ENCODE results near the gene ABHD16A.

DNA sequence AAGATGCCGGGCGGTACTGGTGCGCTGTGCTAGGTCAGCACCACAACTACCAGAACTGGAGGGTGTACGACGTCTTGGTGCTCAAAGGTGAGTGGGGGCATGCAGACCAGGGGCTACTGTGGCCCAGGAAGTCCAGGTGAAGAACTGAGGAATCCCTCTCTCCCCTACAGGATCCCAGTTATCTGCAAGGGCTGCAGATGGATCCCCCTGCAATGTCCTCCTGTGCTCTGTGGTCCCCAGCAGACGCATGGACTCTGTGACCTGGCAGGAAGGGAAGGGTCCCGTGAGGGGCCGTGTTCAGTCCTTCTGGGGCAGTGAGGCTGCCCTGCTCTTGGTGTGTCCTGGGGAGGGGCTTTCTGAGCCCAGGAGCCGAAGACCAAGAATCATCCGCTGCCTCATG is 4.6 kb upstream of the ABHD16A start:
- TF ChIP-seq, protein P1, sequence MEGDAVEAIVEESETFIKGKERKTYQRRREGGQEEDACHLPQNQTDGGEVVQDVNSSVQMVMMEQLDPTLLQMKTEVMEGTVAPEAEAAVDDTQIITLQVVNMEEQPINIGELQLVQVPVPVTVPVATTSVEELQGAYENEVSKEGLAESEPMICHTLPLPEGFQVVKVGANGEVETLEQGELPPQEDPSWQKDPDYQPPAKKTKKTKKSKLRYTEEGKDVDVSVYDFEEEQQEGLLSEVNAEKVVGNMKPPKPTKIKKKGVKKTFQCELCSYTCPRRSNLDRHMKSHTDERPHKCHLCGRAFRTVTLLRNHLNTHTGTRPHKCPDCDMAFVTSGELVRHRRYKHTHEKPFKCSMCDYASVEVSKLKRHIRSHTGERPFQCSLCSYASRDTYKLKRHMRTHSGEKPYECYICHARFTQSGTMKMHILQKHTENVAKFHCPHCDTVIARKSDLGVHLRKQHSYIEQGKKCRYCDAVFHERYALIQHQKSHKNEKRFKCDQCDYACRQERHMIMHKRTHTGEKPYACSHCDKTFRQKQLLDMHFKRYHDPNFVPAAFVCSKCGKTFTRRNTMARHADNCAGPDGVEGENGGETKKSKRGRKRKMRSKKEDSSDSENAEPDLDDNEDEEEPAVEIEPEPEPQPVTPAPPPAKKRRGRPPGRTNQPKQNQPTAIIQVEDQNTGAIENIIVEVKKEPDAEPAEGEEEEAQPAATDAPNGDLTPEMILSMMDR (IDR thresholded peaks at IDR 0.05), result no peak
- TF ChIP-seq POLR2A (IDR thresholded peaks at IDR 0.05) (no peak), EP300 (IDR thresholded peaks at IDR 0.05) (no peak)

Data from tibial nerve (tissue), 4 donors.